GM12878 (cell line): Measurements from ENCODE around the gene LSAMP. TPM values are rescaled to one million over a fixed set of nuclear protein-coding genes. Genes with fewer than 3 reads are reported as not detected.

ENCODE experiments used
- ATAC-seq: fragments of 200-7000 bp; cut with Tn5 transposase; 3 replicates; pipeline ENCODE4 v1.9.1; 2020; ENCODE audit warnings: mild to moderate bottlenecking, moderate library complexity
- BruUV-seq: library from RNA; stranded (reverse); fragments of 400-500 nt; replicated peaks from 2 replicates; lab custom pipeline; 2021; lab: Mats Ljungman, UMichigan
- CTCF ChIA-PET: fragments of 300-600 bp; sonication (Branson Sonifier 250); formaldehyde crosslinking; extraction: SDS; loops from one replicate; lab custom pipeline; 2021; ENCODE audit warnings: inconsistent platforms; lab: Yijun Ruan, JAX
- POLR2A ChIA-PET: fragments of 350-600 bp; formaldehyde crosslinking; extraction: SDS; loops from one replicate; lab custom pipeline; 2021; ENCODE audit warnings: inconsistent platforms; lab: Charles Lee
- RAD21 ChIA-PET: fragments of 300-600 bp; sonication (Branson Sonifier 250); formaldehyde crosslinking; loops from one replicate; lab custom pipeline; 2023; ENCODE audit warnings: antibody characterized with exemption; ENCODE audit not compliant: unreplicated experiment; lab: Charles Lee
- SMC1A ChIA-PET: fragments of 300-600 bp; sonication (Branson Sonifier 250); formaldehyde crosslinking; loops from one replicate; lab custom pipeline; 2023; ENCODE audit not compliant: unreplicated experiment, uncharacterized antibody; lab: Charles Lee
- DNase-seq: peaks from one replicate; pipeline ENCODE4 v3.0.0-alpha.2; 2011; ENCODE audit warnings: low read depth, low spot score
- FAIRE-seq: peaks from 3 replicates; lab custom pipeline; 2011; peaks lifted over from hg19 to GRCh38; lab: Jason Lieb, UNC
- H2AFZ ChIP-seq: 2 replicates; pipeline ENCODE4 v1.6.0; 2011; ENCODE audit warnings: low read depth, low read length, control low read depth; ENCODE audit not compliant: control insufficient read depth
- H3K27ac ChIP-seq: 2 replicates; pipeline ENCODE4 v1.5.1; 2011; ENCODE audit warnings: control low read depth; ENCODE audit not compliant: control insufficient read depth, insufficient read depth
- H3K27me3 ChIP-seq, 2 experiments: replicated peaks in 1 of 2; 2 replicates each; pipeline versions ENCODE4 v1.6.0 to v1.6.1; 2011; ENCODE audit warnings: low read length in 1 of 2; ENCODE audit not compliant: control insufficient read depth in 2 of 2, insufficient read depth in 2 of 2
- H3K36me3 ChIP-seq, 2 experiments: 2 replicates each; pipeline ENCODE4 v1.5.1; 2011; ENCODE audit warnings: low read length in 1 of 2; ENCODE audit not compliant: control insufficient read depth in 2 of 2, insufficient read depth in 2 of 2
- H3K4me1 ChIP-seq: 2 replicates; pipeline ENCODE4 v1.6.1; 2011; ENCODE audit warnings: mild to moderate bottlenecking, low read length, moderate library complexity, mixed read lengths; ENCODE audit not compliant: control insufficient read depth, insufficient read depth
- H3K4me2 ChIP-seq: 2 replicates; pipeline ENCODE4 v1.6.0; 2011; ENCODE audit warnings: control low read depth; ENCODE audit not compliant: control insufficient read depth, insufficient read depth
- H3K4me3 ChIP-seq: fragments of 200-600 bp; sonication (generic); 2 replicates; pipeline ENCODE4 v1.5.1; 2016
- H3K79me2 ChIP-seq: 2 replicates; pipeline ENCODE4 v1.6.0; 2011; ENCODE audit warnings: low read length; ENCODE audit not compliant: control insufficient read depth, insufficient read depth
- H3K9ac ChIP-seq: 2 replicates; pipeline ENCODE4 v1.8.0; 2011; ENCODE audit warnings: low read length, control low read depth, mixed read lengths; ENCODE audit not compliant: control insufficient read depth, insufficient read depth
- H3K9me3 ChIP-seq: replicated peaks from 3 replicates; pipeline ENCODE4 v1.5.1; 2011; ENCODE audit warnings: mild to moderate bottlenecking, low read length; ENCODE audit not compliant: control insufficient read depth, insufficient read depth
- H4K20me1 ChIP-seq: 2 replicates; pipeline ENCODE4 v1.6.0; 2011; ENCODE audit not compliant: control insufficient read depth, insufficient read depth
- ATF2 ChIP-seq: IDR thresholded peaks from 2 replicates; pipeline ENCODE4 v1.6.1; 2012; ENCODE audit warnings: low read length, inconsistent platforms
- JUNB ChIP-seq: IDR thresholded peaks from 2 replicates; pipeline ENCODE4 v1.6.1; 2016; ENCODE audit warnings: antibody characterized with exemption, mild to moderate bottlenecking
- MLLT1 ChIP-seq: fragments of 450-650 bp; IDR thresholded peaks from 2 replicates; pipeline ENCODE4 v1.6.1; 2016; ENCODE audit warnings: mild to moderate bottlenecking
- NFXL1 ChIP-seq: fragments of 450-650 bp; IDR thresholded peaks from 2 replicates; pipeline ENCODE4 v1.6.1; 2017; ENCODE audit warnings: antibody characterized with exemption, mild to moderate bottlenecking, borderline replicate concordance
- NR2C1 ChIP-seq: fragments of 450-650 bp; IDR thresholded peaks from 2 replicates; pipeline ENCODE4 v1.6.1; 2017; ENCODE audit warnings: antibody characterized with exemption, mild to moderate bottlenecking, moderate library complexity
- POLR2A ChIP-seq: IDR thresholded peaks from 2 replicates; pipeline ENCODE4 v1.6.1; 2011; ENCODE audit warnings: low read depth, mild to moderate bottlenecking, low read length
- POLR2AphosphoS2 ChIP-seq: IDR thresholded peaks from 2 replicates; pipeline ENCODE4 v1.6.1; 2011; ENCODE audit warnings: low read depth, mild to moderate bottlenecking, low read length, improper control_type of control experiment, moderate library complexity
- SUPT20H ChIP-seq: IDR thresholded peaks from 2 replicates; pipeline ENCODE4 v1.6.1; 2011; ENCODE audit warnings: low read depth, mild to moderate bottlenecking, low read length, moderate library complexity, borderline replicate concordance; ENCODE audit not compliant: control insufficient read depth
- TCF12 ChIP-seq: IDR thresholded peaks from 2 replicates; pipeline ENCODE4 v1.6.1; 2011; ENCODE audit warnings: low read depth, mild to moderate bottlenecking, low read length
- USF2 ChIP-seq: IDR thresholded peaks from 2 replicates; pipeline ENCODE4 v1.6.1; 2011; ENCODE audit warnings: low read depth, low read length, improper control_type of control experiment, borderline replicate concordance
- ZBTB33 ChIP-seq: fragments of 450-650 bp; IDR thresholded peaks from 2 replicates; pipeline ENCODE4 v1.6.1; 2017; ENCODE audit warnings: mild to moderate bottlenecking
- ZNF217 ChIP-seq: fragments of 450-650 bp; IDR thresholded peaks from 2 replicates; pipeline ENCODE4 v1.6.1; 2017; ENCODE audit warnings: antibody characterized with exemption, mild to moderate bottlenecking
- ZNF24 ChIP-seq: fragments of 450-650 bp; IDR thresholded peaks from 2 replicates; pipeline ENCODE4 v1.6.1; 2017; ENCODE audit warnings: antibody characterized with exemption, mild to moderate bottlenecking
- ZNF687 ChIP-seq: fragments of 450-650 bp; IDR thresholded peaks from 2 replicates; pipeline ENCODE4 v1.6.1; 2017; ENCODE audit warnings: mild to moderate bottlenecking, moderate library complexity
- WGBS: methylation state at CpG from one replicate; pipeline ENCODE4 v1.1.6; 2016; ENCODE audit warnings: low lambda C conversion rate; ENCODE audit not compliant: insufficient replicate concordance, insufficient coverage; ENCODE audit errors: missing lambda C conversion rate; 5-methylcytosine and 5-hydroxymethylcytosine counted together
- in situ Hi-C: fragments of 300-500 bp; cut with MboI; formaldehyde crosslinking; loops from 9 replicates; pipeline ENCODE4 v1.14.3; 2018; ENCODE audit warnings: mixed read lengths
- intact Hi-C: fragments of 100-400 bp; cut with micrococcal nuclease; formaldehyde crosslinking; loops from one replicate; pipeline ENCODE4 v1.14.2; 2022; ENCODE audit not compliant: unreplicated experiment
- polyA plus RNA-seq, 11 experiments: library from polyadenylated mRNA; depleted of rRNA in 4 of 11; unstranded in 6 of 11; stranded (reverse) in 5 of 11; fragments of >200 nt; fragmentation: Nextera tagmentation in 4 of 11; fragmentation: Illumina TruSeq in 1 of 11; extraction: Ambion mirVana in 4 of 11; extraction: Trizol in 1 of 11; gene quantifications; 1 replicate in 1 of 11; 2 replicates in 10 of 11; pipeline versions ENCODE4 v1.2.1 to v1.2.3, GENCODE V29; 2011 to 2016; ENCODE audit warnings: inconsistent platforms in 2 of 11, missing spikeins in 2 of 11, low read depth in 1 of 11
- total RNA-seq, 4 experiments: library from RNA; depleted of rRNA in 3 of 4; stranded (reverse); fragments of >200 nt in 3 of 4; fragmentation: Illumina TruSeq in 1 of 4; extraction: Trizol in 1 of 4; gene quantifications; 2 replicates each; pipeline versions ENCODE4 v1.2.1 to v1.2.3, GENCODE V29; 2013 to 2021

LSAMP gene
- total and polyA plus RNA-seq, 10 of the 15 experiments (the other 5 are each of a cell fraction or from before 2014, with no cell fraction given), result 2.0 to 12.7 (median 6.5) TPM

- Histone ChIP-seq H2AFZ (no peak overlapping the region), H3K9me3 (no peaks in the 10 kb centered on the region), H3K27ac (no peak overlapping the region), H3K27me3 (no peaks in the 10 kb centered on the region)
- in situ Hi-C loops, result no loop called here
- RAD21 ChIA-PET, result no interaction called here
- POLR2A ChIA-PET, result no interaction called here
- TF ChIP-seq ZNF24 (no peak), NR2C1 (no peak), TCF12 (no peak), SUPT20H (no peak), NFXL1 (no peak), POLR2AphosphoS2 (no peak), MLLT1 (no peak), ATF2 (no peak), USF2 (no peak), JUNB (no peak), ZNF687 (no peak), POLR2A (no peak), ZBTB33 (no peak), ZNF217 (no peak)
- TF ChIP-seq, all 136 proteins: peak for 0
- FAIRE-seq, result no peak
- intact Hi-C loops, result no loop called here
- H3K36me3 ChIP-seq, result no peaks in the 10 kb centered on the region
- no peak for ATAC-seq
- H3K4me2 ChIP-seq, result no peak overlapping the region
- no peaks in the 10 kb centered on the region for H3K79me2 ChIP-seq
- no peaks in the 10 kb centered on the region for H4K20me1 ChIP-seq
- no TSS peak for BruUV-seq
- ChIA-PET CTCF (interaction anchor here (3.3 kb wide), 1 partner anchor 10 kb away, joined by 20 read pairs; no protein-coding TSS in a partner anchor), SMC1A (no interaction called here)
- H3K4me3 ChIP-seq, result no peak overlapping the region
- DNase-seq, result no peak
- WGBS, result 0% methylated on average over 1 of the region's 1 CpG
- no peak overlapping the region for H3K9ac ChIP-seq
- no peaks in the 10 kb centered on the region for H3K4me1 ChIP-seq
Measured at GRCh38 chr3:115845986-115846385, 599.3 kb downstream of the LSAMP start.
